CD14-positive monocyte (primary cell): Measurements from ENCODE around the gene LMTK2. TPM values are rescaled to one million over a fixed set of nuclear protein-coding genes. Genes with fewer than 3 reads are reported as not detected.

Source experiments
- DNase-seq, 3 donors: peaks; one replicate each; pipeline ENCODE4 v3.0.0-alpha.2; 2011 to 2022
- H2AFZ ChIP-seq: 2 replicates; pipeline ENCODE4 v1.6.0; 2012; ENCODE audit warnings: mild to moderate bottlenecking, low read depth, low read length, inconsistent platforms; ENCODE audit not compliant: insufficient read depth, poor library complexity, severe bottlenecking
- H3K27ac ChIP-seq, 2 donors: 1 replicate in 1 of 2; 2 replicates in 1 of 2; pipeline ENCODE4 v1.5.1; 2012 to 2013; ENCODE audit warnings: low read length in 2 of 2, control low read depth in 1 of 2, inconsistent platforms in 1 of 2, low read depth in 1 of 2, mild to moderate bottlenecking in 1 of 2
- H3K27me3 ChIP-seq, 2 donors: one replicate each; pipeline versions ENCODE4 v1.6.0 to v1.6.1; 2011 to 2013; ENCODE audit warnings: low read length in 2 of 2; ENCODE audit not compliant: control insufficient read depth in 2 of 2, insufficient read depth in 2 of 2
- H3K36me3 ChIP-seq, 2 donors: replicated peaks in 1 of 2; 1 replicate in 1 of 2; 2 replicates in 1 of 2; pipeline versions ENCODE4 v1.5.1 to v1.6.1; 2012 to 2013; ENCODE audit warnings: low read length in 2 of 2, control low read depth in 1 of 2, inconsistent platforms in 1 of 2, mild to moderate bottlenecking in 1 of 2; ENCODE audit not compliant: insufficient read depth in 2 of 2, control insufficient read depth in 1 of 2
- H3K4me1 ChIP-seq, 2 donors: 1 replicate in 1 of 2; 2 replicates in 1 of 2; pipeline versions ENCODE4 v1.5.1 to v1.6.1; 2012 to 2013; ENCODE audit warnings: low read length in 2 of 2, control low read depth in 1 of 2, inconsistent platforms in 1 of 2, mild to moderate bottlenecking in 1 of 2, moderate library complexity in 1 of 2; ENCODE audit not compliant: insufficient read depth in 2 of 2, control insufficient read depth in 1 of 2
- H3K4me2 ChIP-seq: replicated peaks from 2 replicates; pipeline ENCODE3; 2012; ENCODE audit warnings: low read length, moderate library complexity, mild to moderate bottlenecking; ENCODE audit not compliant: poor library complexity, severe bottlenecking; ENCODE audit errors: extremely low read depth
- H3K4me3 ChIP-seq, 3 experiments: fragments of 200-600 bp in 1 of 3; sonication (generic) in 1 of 3; replicated peaks in 1 of 3; 1 replicate in 2 of 3; 2 replicates in 1 of 3; pipeline ENCODE4 v1.5.1; 2011 to 2013; ENCODE audit warnings: low read length in 3 of 3, mild to moderate bottlenecking in 3 of 3, control low read depth in 2 of 3, low read depth in 2 of 3, inconsistent platforms in 1 of 3, moderate library complexity in 1 of 3
- H3K79me2 ChIP-seq: 2 replicates; pipeline ENCODE4 v1.6.0; 2012; ENCODE audit warnings: mild to moderate bottlenecking, control low read depth, inconsistent platforms, low read length, moderate library complexity; ENCODE audit not compliant: insufficient read depth
- H3K9ac ChIP-seq: 2 replicates; pipeline ENCODE4 v1.6.0; 2017; ENCODE audit warnings: low read length, mild to moderate bottlenecking; ENCODE audit not compliant: insufficient read depth, poor library complexity, severe bottlenecking
- H3K9me3 ChIP-seq, 2 donors: replicated peaks in 1 of 2; 1 replicate in 1 of 2; 2 replicates in 1 of 2; pipeline versions ENCODE4 v1.5.1 to v1.6.1; 2012 to 2013; ENCODE audit warnings: low read length in 2 of 2, control low read depth in 1 of 2; ENCODE audit not compliant: control insufficient read depth in 1 of 2, insufficient read depth in 1 of 2
- H4K20me1 ChIP-seq: 2 replicates; pipeline ENCODE4 v1.6.0; 2012; ENCODE audit warnings: mild to moderate bottlenecking, low read length, control low read depth, moderate library complexity; ENCODE audit not compliant: insufficient read depth
- H3K27ac Mint-ChIP-seq, 7 donors: one replicate each; pipeline ENCODE4 v1.8.0; 2020; ENCODE audit warnings: mild to moderate bottlenecking in 7 of 7, mixed read lengths in 7 of 7, moderate library complexity in 6 of 7, inconsistent platforms in 2 of 7
- H3K27me3 Mint-ChIP-seq, 3 donors: one replicate each; pipeline ENCODE4 v1.8.0; 2021 to 2022; ENCODE audit warnings: low read depth in 3 of 3, mild to moderate bottlenecking in 3 of 3, mixed read lengths in 3 of 3, moderate library complexity in 3 of 3, inconsistent platforms in 1 of 3
- H3K36me3 Mint-ChIP-seq, 2 donors: one replicate each; pipeline ENCODE4 v1.8.0; 2020; ENCODE audit warnings: mixed read lengths in 2 of 2, inconsistent platforms in 1 of 2, mild to moderate bottlenecking in 1 of 2
- H3K4me1 Mint-ChIP-seq: one replicate; pipeline ENCODE4 v1.8.0; 2020; ENCODE audit warnings: mild to moderate bottlenecking, mixed read lengths
- H3K4me3 Mint-ChIP-seq, 2 donors: one replicate each; pipeline ENCODE4 v1.8.0; 2020; ENCODE audit warnings: mild to moderate bottlenecking in 2 of 2, mixed read lengths in 2 of 2, moderate library complexity in 1 of 2
- H3K9me3 Mint-ChIP-seq, 7 donors: one replicate each; pipeline ENCODE4 v1.8.0; 2020 to 2022; ENCODE audit warnings: mixed read lengths in 7 of 7, mild to moderate bottlenecking in 6 of 7, moderate library complexity in 6 of 7, inconsistent platforms in 2 of 7
- CTCF ChIP-seq: fragments of 200-600 bp; IDR thresholded peaks from one replicate; pipeline ENCODE4 v1.8.0; 2022; ENCODE audit warnings: antibody characterized with exemption, mild to moderate bottlenecking
- WGBS: methylation state at CpG from one replicate; pipeline ENCODE4 v1.1.5; 2013; ENCODE audit warnings: missing lambda C conversion rate; ENCODE audit not compliant: insufficient coverage; 5-methylcytosine and 5-hydroxymethylcytosine counted together
- intact Hi-C, 2 donors: fragments of 100-400 bp; cut with micrococcal nuclease; formaldehyde crosslinking; loops; one replicate each; pipeline versions ENCODE4 v1.15.0 to v1.15.1; 2023
- polyA plus RNA-seq, 3 donors: library from polyadenylated mRNA; depleted of rRNA in 1 of 3; unstranded in 2 of 3; stranded (reverse) in 1 of 3; fragments of 300-500 nt in 2 of 3; fragments of >200 nt in 1 of 3; fragmentation: Illumina TruSeq in 2 of 3; gene quantifications; 1 replicate in 2 of 3; 2 replicates in 1 of 3; pipeline ENCODE4 v1.2.3, GENCODE V29; 2012 to 2021

The LMTK2 gene
- polyA plus RNA-seq, 3 donors: 1.7 to 9.2 (median 1.8) TPM

DNA sequence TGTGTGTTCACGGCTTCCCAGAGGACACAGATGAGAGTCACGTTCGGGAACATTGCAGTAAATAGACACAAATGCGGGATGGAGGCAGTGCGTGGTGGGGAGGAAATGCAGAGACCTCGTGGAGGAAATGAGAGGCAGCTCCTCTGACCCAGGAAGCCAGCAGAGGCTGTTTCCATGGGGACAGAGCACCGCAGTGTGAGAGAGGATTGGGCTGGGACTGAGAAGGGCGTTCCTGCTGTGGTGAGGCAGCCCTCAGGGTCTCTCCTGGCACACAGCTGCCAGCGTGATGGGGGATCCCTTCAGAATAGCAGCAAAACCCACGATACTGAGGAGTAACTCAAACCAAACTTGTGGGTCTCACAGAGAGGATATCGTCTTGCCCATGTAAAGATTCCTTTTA is 82.9 kb downstream of the LMTK2 start:
- Mint-ChIP-seq H3K27ac (no peak overlapping the region), H3K36me3 (peaks cover 64 to 74% of the 10 kb centered on the region in 2 donors)
- intact Hi-C loops: no loop called here

GRCh38 chr7:98191668-98192431 is 85.2 kb downstream of the LMTK2 start:
- H4K20me1 ChIP-seq: peaks cover 13% of the 10 kb centered on the region
- peaks cover 32 to 76% of the 10 kb centered on the region in 2 donors for H3K36me3 ChIP-seq
- H3K9me3 Mint-ChIP-seq: peaks cover 6 to 19% (median 15%) of the 10 kb centered on the region in 7 donors
- TF ChIP-seq CTCF: no peak
- H3K4me3 Mint-ChIP-seq: no peak overlapping the region
- no peak overlapping the region for H2AFZ ChIP-seq
- H3K9ac ChIP-seq: no peak overlapping the region
- no peak for DNase-seq
- peaks cover 9 to 14% of the 10 kb centered on the region in 2 donors for H3K9me3 ChIP-seq
- H3K4me3 ChIP-seq: no peak overlapping the region
- 99% methylated on average over 23 of the region's 32 CpGs for WGBS
- no peaks in the 10 kb centered on the region for H3K27me3 ChIP-seq
- no peaks in the 10 kb centered on the region for H3K79me2 ChIP-seq
- peaks cover 10% of the 10 kb centered on the region for H3K4me1 Mint-ChIP-seq
- H3K4me2 ChIP-seq: no peak overlapping the region
- H3K27ac ChIP-seq: no peak overlapping the region
- intact Hi-C loops: no loop called here
- no peak overlapping the region for H3K27ac Mint-ChIP-seq
- H3K36me3 Mint-ChIP-seq: peaks cover 83 to 90% of the 10 kb centered on the region in 2 donors
- H3K27me3 Mint-ChIP-seq: peaks cover 0 to 3% (median 1%) of the 10 kb centered on the region in 3 donors
- peaks cover 7 to 9% of the 10 kb centered on the region in 2 donors for H3K4me1 ChIP-seq

More for the DNA sequence above, 82.9 kb downstream of the LMTK2 start:
- H3K4me3 ChIP-seq: no peak overlapping the region
- no peak overlapping the region for H3K4me2 ChIP-seq
- 97% methylated on average over 10 of the region's 11 CpGs for WGBS
- H4K20me1 ChIP-seq: peaks cover 3% of the 10 kb centered on the region
- H3K9me3 Mint-ChIP-seq: peaks cover 6 to 19% (median 15%) of the 10 kb centered on the region in 7 donors
- peaks cover 0 to 5% (median 1%) of the 10 kb centered on the region in 3 donors for H3K27me3 Mint-ChIP-seq
- H3K4me1 ChIP-seq: peaks cover 18 to 29% of the 10 kb centered on the region in 2 donors
- H2AFZ ChIP-seq: no peak overlapping the region
- no peak for DNase-seq
- H3K4me1 Mint-ChIP-seq: peaks cover 31% of the 10 kb centered on the region
- H3K27ac ChIP-seq: no peak overlapping the region
- no peaks in the 10 kb centered on the region for H3K79me2 ChIP-seq
- H3K9ac ChIP-seq: no peak overlapping the region
- H3K36me3 ChIP-seq: peaks cover 25 to 58% of the 10 kb centered on the region in 2 donors
- H3K9me3 ChIP-seq: peaks cover 9 to 14% of the 10 kb centered on the region in 2 donors
- no peak for TF ChIP-seq CTCF
- no peaks in the 10 kb centered on the region for H3K27me3 ChIP-seq
- H3K4me3 Mint-ChIP-seq: no peak overlapping the region
